Measurements from ENCODE around the gene SSTR5. TPM values are rescaled to one million over a fixed set of nuclear protein-coding genes. Genes with fewer than 3 reads are reported as not detected.
"Not testable (repeated sequence)": the region's sequence is repeated elsewhere in the genome, so short reads cannot be mapped to it uniquely, and the experiment has no call there.

The SSTR5 gene
- total RNA-seq, result not detected
- long read RNA-seq, result 0 reads

- H3K4me1 ChIP-seq, result no peaks in the 10 kb centered on the region
- no peaks in the 10 kb centered on the region for H3K9me3 ChIP-seq
- no peak within 1 kb of the TSS for H3K27ac ChIP-seq
- no peaks in the 10 kb centered on the region for H3K36me3 ChIP-seq
- ATAC-seq (no peak), DNase-seq (no peak)
- no peak for TF ChIP-seq CTCF (IDR thresholded peaks at IDR 0.05)
- intact Hi-C loops (cut with DNase I), result no loop called here
- no peak within 1 kb of the TSS for H3K4me3 ChIP-seq
- H3K27me3 ChIP-seq, result peaks cover 56% of the 10 kb centered on the region
Observed at GRCh38 chr16:1072526-1073261, at the start of gene SSTR5. TSS of gene SSTR5 (plus strand) at chr16:1072747. CDS start at chr16:1078869, 6,122 bp downstream.

DNA sequence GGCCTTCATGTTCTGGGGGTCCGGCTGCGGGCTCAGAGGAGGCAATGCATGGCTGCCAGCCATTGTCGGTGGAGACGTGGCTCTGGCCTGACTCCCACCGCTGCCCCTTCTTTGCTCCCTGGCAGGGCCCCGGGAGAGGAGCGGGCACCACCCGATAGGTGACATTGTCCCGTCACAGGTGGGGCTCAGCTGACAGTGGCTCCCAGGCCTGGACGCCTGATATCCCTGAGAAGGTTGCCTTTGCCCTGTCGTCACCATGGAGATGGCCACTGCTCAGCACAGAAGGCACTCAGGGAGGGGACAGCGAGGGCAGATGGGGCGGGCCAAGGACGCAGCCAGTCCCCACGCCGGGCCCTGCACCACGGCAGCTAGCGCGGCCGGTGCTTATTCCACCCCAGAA is 48.4 kb upstream of the SSTR5 start:
- no peak for DNase-seq
- no peak for TF ChIP-seq CTCF (IDR thresholded peaks at IDR 0.05)
- no peaks in the 10 kb centered on the region for H3K4me1 ChIP-seq
- H3K27ac ChIP-seq, result no peak overlapping the region
- intact Hi-C loops (cut with DNase I), result no loop called here
- no peak for ATAC-seq
- no peaks in the 10 kb centered on the region for H3K36me3 ChIP-seq
- H3K27me3 ChIP-seq, result peaks cover 33% of the 10 kb centered on the region
- no peaks in the 10 kb centered on the region for H3K9me3 ChIP-seq
- no peak overlapping the region for H3K4me3 ChIP-seq

DNA sequence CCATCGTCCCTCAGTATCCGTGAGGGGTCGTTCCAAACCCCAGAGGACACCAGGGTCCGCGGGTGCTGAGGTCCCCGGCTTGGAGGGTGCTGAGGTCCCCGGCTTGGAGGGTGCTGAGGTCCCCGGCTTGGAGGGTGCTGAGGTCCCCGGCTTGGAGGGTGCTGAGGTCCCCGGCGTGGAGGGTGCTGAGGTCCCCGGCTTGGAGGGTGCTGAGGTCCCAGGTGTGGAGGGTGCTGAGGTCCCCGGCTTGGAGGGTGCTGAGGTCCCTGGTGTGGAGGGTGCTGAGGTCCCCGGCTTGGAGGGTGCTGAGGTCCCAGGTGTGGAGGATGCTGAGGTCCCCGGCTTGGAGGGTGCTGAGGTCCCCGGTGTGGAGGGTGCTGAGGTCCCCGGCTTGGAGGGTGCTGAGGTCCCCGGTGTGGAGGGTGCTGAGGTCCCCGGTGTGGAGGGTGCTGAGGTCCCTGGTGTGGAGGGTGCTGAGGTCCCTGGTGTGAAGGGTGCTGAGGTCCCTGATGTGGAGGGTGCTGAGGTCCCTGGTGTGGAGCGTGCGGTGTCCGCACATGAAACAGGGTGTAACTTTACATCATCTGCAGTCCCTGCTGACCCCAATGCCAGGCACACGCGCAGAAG is 47.3 kb upstream of the SSTR5 start:
- H3K36me3 ChIP-seq; H3K4me1 ChIP-seq; H3K9me3 ChIP-seq; H3K27ac ChIP-seq; ATAC-seq; DNase-seq; intact Hi-C loops (cut with DNase I); H3K4me3 ChIP-seq: not testable (repeated sequence)
- H3K27me3 ChIP-seq, result peaks cover 37% of the 10 kb centered on the region

- no peak for ATAC-seq
- Histone ChIP-seq H3K9me3 (no peaks in the 10 kb centered on the region), H3K4me3 (no peak overlapping the region), H3K36me3 (no peaks in the 10 kb centered on the region), H3K27me3 (peaks cover 28% of the 10 kb centered on the region), H3K4me1 (no peaks in the 10 kb centered on the region), H3K27ac (no peak overlapping the region)
- no peak for TF ChIP-seq CTCF (IDR thresholded peaks at IDR 0.05)
- intact Hi-C loops (cut with DNase I), result no loop called here
- DNase-seq, result no peak
Observed at GRCh38 chr16:1026057-1026783, 46.3 kb upstream of the SSTR5 start.

GRCh38 chr16:1026784-1027500 is 45.6 kb upstream of the SSTR5 start:
- Histone ChIP-seq H3K4me1 (no peaks in the 10 kb centered on the region), H3K4me3 (no peak overlapping the region), H3K9me3 (no peaks in the 10 kb centered on the region), H3K36me3 (no peaks in the 10 kb centered on the region), H3K27ac (no peak overlapping the region), H3K27me3 (peaks cover 28% of the 10 kb centered on the region)
- TF ChIP-seq CTCF (IDR thresholded peaks at IDR 0.05), result no peak
- intact Hi-C loops (cut with DNase I), result no loop called here
- ATAC-seq (no peak), DNase-seq (no peak)
